H1 (cell line): ENCODE results near the gene SORD. TPM values are rescaled to one million over a fixed set of nuclear protein-coding genes. Genes with fewer than 3 reads are reported as not detected.
"Not testable (repeated sequence)": the region's sequence is repeated elsewhere in the genome, so short reads cannot be mapped to it uniquely, and the experiment has no call there.

Experiments
- CTCF ChIA-PET: fragments of 300-600 bp; sonication (Branson Sonifier 250); formaldehyde crosslinking; loops from one replicate; lab custom pipeline; 2021; ENCODE audit not compliant: partially characterized antibody; lab: Charles Lee
- POLR2A ChIA-PET: fragments of 300-600 bp; sonication (Branson Sonifier 250); formaldehyde crosslinking; loops from one replicate; lab custom pipeline; 2021; ENCODE audit warnings: inconsistent platforms; ENCODE audit not compliant: partially characterized antibody; lab: Charles Lee
- DNase-seq, 2 experiments: peaks; one replicate each; pipeline versions ENCODE4 v3.0.0 to v3.0.0-alpha.2; 2010 to 2022; ENCODE audit warnings: low spot score in 2 of 2, low read depth in 1 of 2, mixed read lengths in 1 of 2
- FAIRE-seq: peaks from 2 replicates; lab custom pipeline; 2011; peaks lifted over from hg19 to GRCh38; lab: Jason Lieb, UNC
- H2AFZ ChIP-seq: 2 replicates; pipeline ENCODE4 v1.8.1; 2012; ENCODE audit warnings: low read length, inconsistent platforms
- H2AK5ac ChIP-seq: 2 replicates; pipeline ENCODE4 v1.6.1; 2013; ENCODE audit warnings: low read depth, low read length
- H2BK120ac ChIP-seq: replicated peaks from 2 replicates; pipeline ENCODE3; 2013; ENCODE audit warnings: low read depth, low read length, inconsistent platforms
- H2BK12ac ChIP-seq: 2 replicates; pipeline ENCODE4 v1.6.1; 2013; ENCODE audit warnings: low read depth, low read length
- H2BK15ac ChIP-seq: 2 replicates; pipeline ENCODE4 v1.6.1; 2013; ENCODE audit warnings: low read length
- H2BK20ac ChIP-seq: 2 replicates; pipeline ENCODE4 v1.6.1; 2013; ENCODE audit warnings: low read length
- H2BK5ac ChIP-seq: 2 replicates; pipeline ENCODE4 v1.6.1; 2013; ENCODE audit warnings: low read depth, low read length
- H3K14ac ChIP-seq: 2 replicates; pipeline ENCODE4 v1.6.1; 2013; ENCODE audit warnings: inconsistent platforms; ENCODE audit not compliant: insufficient read length
- H3K18ac ChIP-seq: 2 replicates; pipeline ENCODE4 v1.6.1; 2013; ENCODE audit warnings: low read length; ENCODE audit errors: extremely low read depth
- H3K23ac ChIP-seq: 2 replicates; pipeline ENCODE4 v1.6.1; 2013; ENCODE audit warnings: inconsistent platforms; ENCODE audit not compliant: insufficient read length
- H3K23me2 ChIP-seq: 2 replicates; pipeline ENCODE4 v1.6.1; 2013; ENCODE audit warnings: low read depth, low read length
- H3K27ac ChIP-seq: 2 replicates; pipeline ENCODE4 v1.6.1; 2011; ENCODE audit warnings: low read depth, low read length, inconsistent platforms
- H3K27me3 ChIP-seq, 4 experiments: replicated peaks in 1 of 4; 1 replicate in 1 of 4; 2 replicates in 3 of 4; pipeline versions ENCODE4 v1.6.1 to v1.8.1; 2011 to 2013; ENCODE audit warnings: low read length in 3 of 4, mild to moderate bottlenecking in 3 of 4, inconsistent platforms in 2 of 4, mixed read lengths in 2 of 4, moderate library complexity in 1 of 4; ENCODE audit not compliant: control insufficient read depth in 3 of 4, insufficient read depth in 3 of 4; ENCODE audit errors: extremely low read depth in 1 of 4
- H3K36me3 ChIP-seq, 4 experiments: 2 replicates each; pipeline versions ENCODE4 v1.6.1 to v1.8.1; 2011 to 2013; ENCODE audit warnings: mild to moderate bottlenecking in 4 of 4, low read length in 3 of 4, moderate library complexity in 2 of 4, control low read depth in 1 of 4, inconsistent platforms in 1 of 4; ENCODE audit not compliant: insufficient read depth in 4 of 4, control insufficient read depth in 2 of 4
- H3K4ac ChIP-seq: replicated peaks from 2 replicates; pipeline ENCODE3; 2013; ENCODE audit warnings: low read length, low read depth, mixed read lengths, inconsistent platforms; ENCODE audit not compliant: insufficient read length
- H3K4me1 ChIP-seq, 4 experiments: replicated peaks in 1 of 4; 1 replicate in 1 of 4; 2 replicates in 3 of 4; pipeline versions ENCODE4 v1.6.1 to v1.8.1; 2011 to 2013; ENCODE audit warnings: low read length in 3 of 4, inconsistent platforms in 2 of 4, mixed read lengths in 1 of 4; ENCODE audit not compliant: insufficient read depth in 4 of 4, control insufficient read depth in 3 of 4
- H3K4me2 ChIP-seq, 2 experiments: 2 replicates each; pipeline versions ENCODE4 v1.6.1 to v1.8.1; 2011 to 2013; ENCODE audit warnings: low read depth in 2 of 2, low read length in 2 of 2, control low read depth in 1 of 2, inconsistent platforms in 1 of 2, mild to moderate bottlenecking in 1 of 2; ENCODE audit not compliant: insufficient read depth in 1 of 2
- H3K4me3 ChIP-seq, 4 experiments: fragments of 200-600, 300-600 bp in 1 of 4; sonication (generic), shearing (Covaris generic), sonication (Bioruptor Twin) in 1 of 4; 2 replicates each; pipeline versions ENCODE4 v1.5.1 to v1.8.1; 2011 to 2016; ENCODE audit warnings: low read length in 4 of 4, low read depth in 3 of 4, control low read depth in 2 of 4, inconsistent platforms in 2 of 4, mild to moderate bottlenecking in 2 of 4, mixed read lengths in 1 of 4, moderate library complexity in 1 of 4; ENCODE audit not compliant: insufficient read depth in 2 of 4; ENCODE audit errors: extremely low read depth in 1 of 4
- H3K56ac ChIP-seq: replicated peaks from 2 replicates; pipeline ENCODE3; 2013; ENCODE audit warnings: low read depth, mild to moderate bottlenecking, mixed read lengths, low read length, inconsistent platforms; ENCODE audit not compliant: insufficient read length
- H3K79me1 ChIP-seq: 2 replicates; pipeline ENCODE4 v1.6.1; 2013; ENCODE audit warnings: low read depth, low read length, control low read depth
- H3K79me2 ChIP-seq, 2 experiments: 2 replicates each; pipeline versions ENCODE4 v1.6.1 to v1.8.1; 2012 to 2013; ENCODE audit warnings: low read length in 2 of 2, mild to moderate bottlenecking in 2 of 2, inconsistent platforms in 1 of 2; ENCODE audit not compliant: insufficient read depth in 2 of 2, control insufficient read depth in 1 of 2
- H3K9ac ChIP-seq, 4 experiments: replicated peaks in 1 of 4; 1 replicate in 1 of 4; 2 replicates in 3 of 4; pipeline versions ENCODE4 v1.6.1 to v1.8.1; 2011 to 2013; ENCODE audit warnings: low read depth in 3 of 4, low read length in 3 of 4, control low read depth in 2 of 4, mild to moderate bottlenecking in 2 of 4, moderate library complexity in 2 of 4, inconsistent platforms in 1 of 4; ENCODE audit errors: extremely low read depth in 1 of 4
- H3K9me3 ChIP-seq, 2 experiments: 2 replicates each; pipeline versions ENCODE4 v1.6.1 to v1.8.1; 2012 to 2013; ENCODE audit warnings: mild to moderate bottlenecking in 2 of 2, moderate library complexity in 2 of 2, control low read depth in 1 of 2, inconsistent platforms in 1 of 2, low read depth in 1 of 2, low read length in 1 of 2, mixed read lengths in 1 of 2; ENCODE audit not compliant: insufficient read depth in 2 of 2
- H4K20me1 ChIP-seq, 2 experiments: replicated peaks in 1 of 2; 2 replicates each; pipeline versions ENCODE3 to v1.8.1; 2011 to 2013; ENCODE audit warnings: inconsistent platforms in 2 of 2, low read length in 2 of 2, mild to moderate bottlenecking in 1 of 2; ENCODE audit not compliant: insufficient read depth in 2 of 2, control insufficient read depth in 1 of 2
- H4K5ac ChIP-seq: 2 replicates; pipeline ENCODE4 v1.6.1; 2013; ENCODE audit warnings: low read length, low read depth, mixed read lengths, inconsistent platforms; ENCODE audit not compliant: insufficient read length
- H4K8ac ChIP-seq: 2 replicates; pipeline ENCODE4 v1.8.0; 2013; ENCODE audit warnings: mild to moderate bottlenecking, moderate library complexity, low read length, inconsistent platforms; ENCODE audit not compliant: insufficient read depth; ENCODE audit errors: extremely low read depth
- H4K91ac ChIP-seq: replicated peaks from 2 replicates; pipeline ENCODE3; 2013; ENCODE audit warnings: low read length, mixed read lengths, inconsistent platforms; ENCODE audit not compliant: insufficient read length
- WGBS, 2 experiments: shearing (Covaris generic) in 1 of 2; methylation state at CpG; one replicate each; pipeline versions ENCODE4 v1.1.6 to v1.1.7; 2013 to 2015; ENCODE audit warnings: low lambda C conversion rate in 2 of 2, mixed read lengths in 2 of 2, inconsistent platforms in 1 of 2, low coverage in 1 of 2, missing lambda C conversion rate in 1 of 2; ENCODE audit not compliant: insufficient replicate concordance in 2 of 2, insufficient coverage in 1 of 2, insufficient read length in 1 of 2; ENCODE audit errors: extremely low coverage in 1 of 2, missing lambda C conversion rate in 1 of 2; 5-methylcytosine and 5-hydroxymethylcytosine counted together
- polyA plus RNA-seq, 7 experiments: library from polyadenylated mRNA; depleted of rRNA in 3 of 7; stranded (reverse) in 5 of 7; unstranded in 2 of 7; fragments of >200 nt in 5 of 7; fragments of 200-250 nt in 2 of 7; gene quantifications; 1 replicate in 5 of 7; 2 replicates in 1 of 7; 4 replicates in 1 of 7; pipeline versions ENCODE4 v1.2.1 to v1.2.3, GENCODE V29; 2011 to 2013; ENCODE audit warnings: missing spikeins in 2 of 7, mixed read lengths in 2 of 7
- total RNA-seq: library from RNA; stranded (reverse); fragmentation: NEBNext Ultra II Directional; extraction: Animal tissue kit (Norgen Biotek cat#: 25700); gene quantifications from 2 replicates; pipeline ENCODE4 v1.2.1, GENCODE V29; 2021

Gene SORD
- total and polyA plus RNA-seq, 2 of the 8 experiments (the other 6 are each of a cell fraction or from before 2014, with no cell fraction given): 52.6 to 75.8 TPM

DNA sequence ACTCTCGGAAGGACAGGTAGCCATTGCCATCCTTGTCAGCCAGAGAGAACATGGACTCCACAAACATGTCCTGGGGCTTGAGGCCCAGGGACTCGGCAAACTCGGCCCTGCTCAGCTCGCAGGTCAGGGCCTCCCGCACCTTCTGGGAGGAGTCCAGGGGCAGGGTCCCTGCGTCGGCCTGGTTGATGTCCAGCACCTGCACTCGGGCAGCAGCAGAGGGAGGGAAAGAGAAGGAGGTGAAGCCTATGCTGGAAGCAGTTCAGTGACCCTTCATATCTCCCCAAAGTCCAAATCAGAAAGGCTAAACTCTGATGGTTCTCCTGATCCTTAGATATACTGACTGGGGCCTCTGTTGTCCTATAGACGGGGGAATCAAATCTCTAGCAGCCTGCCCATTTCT, 81.2 kb downstream of the SORD start:
- H3K9ac ChIP-seq, H2BK15ac ChIP-seq, H3K14ac ChIP-seq, H3K23ac ChIP-seq, H3K36me3 ChIP-seq, H2BK5ac ChIP-seq, FAIRE-seq, H3K79me2 ChIP-seq, H3K4me2 ChIP-seq, H3K79me1 ChIP-seq, H3K56ac ChIP-seq, H3K27ac ChIP-seq, H4K8ac ChIP-seq, H3K23me2 ChIP-seq, H4K20me1 ChIP-seq, H3K18ac ChIP-seq, DNase-seq, H3K4me3 ChIP-seq, H2AFZ ChIP-seq, H3K4ac ChIP-seq, POLR2A ChIA-PET, H4K91ac ChIP-seq, H2BK20ac ChIP-seq, H2AK5ac ChIP-seq, H2BK120ac ChIP-seq, H2BK12ac ChIP-seq, H4K5ac ChIP-seq, H3K9me3 ChIP-seq: not testable (repeated sequence)
- CTCF ChIA-PET: interaction anchor here (3.3 kb wide), 1 partner anchor 15 kb away, joined by 29 read pairs; no protein-coding TSS in a partner anchor
- 83% methylated on average over 3 of the region's 9 CpGs; no CpG with 5 or more reads in 1 of the 2 experiments for WGBS, 2 experiments
- H3K27me3 ChIP-seq: peaks cover 0 to 16% (median 8%) of the 10 kb centered on the region in 4 experiments; a peak in 5 of 7 replicates
- peaks cover 0 to 11% (median 8%) of the 10 kb centered on the region in 4 experiments; a peak in 5 of 7 replicates for H3K4me1 ChIP-seq
